Psoas muscle (tissue), 8 donors: ENCODE results near the gene CCDC124. TPM values are rescaled to one million over a fixed set of nuclear protein-coding genes. Genes with fewer than 3 reads are reported as not detected.

ENCODE experiments used
- ATAC-seq, 4 donors: fragments of 200-7000 bp; cut with Tn5 transposase; one replicate each; pipeline ENCODE4 v1.9.1; 2020; ENCODE audit warnings: moderate library complexity in 3 of 4, mild to moderate bottlenecking in 2 of 4
- DNase-seq, 2 donors: peaks; one replicate each; pipeline ENCODE4 v3.0.0-alpha.2; 2020
- H3K27ac ChIP-seq: fragments of 200-600 bp; one replicate; pipeline ENCODE4 v1.8.0; 2022
- H3K27me3 ChIP-seq, 3 donors: fragments of 200-600 bp in 1 of 3; one replicate each; pipeline versions ENCODE4 v1.6.1 to v1.8.0; 2013 to 2022; ENCODE audit warnings: low read length in 2 of 3, mild to moderate bottlenecking in 2 of 3, moderate library complexity in 1 of 3; ENCODE audit not compliant: insufficient read depth in 3 of 3
- H3K36me3 ChIP-seq, 2 donors: fragments of 200-600 bp in 1 of 2; one replicate each; pipeline versions ENCODE4 v1.6.1 to v1.8.0; 2013 to 2022; ENCODE audit warnings: low read depth in 1 of 2, mild to moderate bottlenecking in 1 of 2, moderate library complexity in 1 of 2; ENCODE audit not compliant: insufficient read depth in 1 of 2
- H3K4me1 ChIP-seq: fragments of 200-600 bp; one replicate; pipeline ENCODE4 v1.8.0; 2022
- H3K4me3 ChIP-seq: fragments of 200-600 bp; one replicate; pipeline ENCODE4 v1.8.0; 2022; ENCODE audit warnings: mild to moderate bottlenecking
- H3K9me3 ChIP-seq: fragments of 200-600 bp; one replicate; pipeline ENCODE4 v1.8.0; 2022
- CTCF ChIP-seq: fragments of 200-600 bp; IDR thresholded peaks from one replicate; pipeline ENCODE4 v1.8.0; 2022; ENCODE audit warnings: antibody characterized with exemption
- WGBS, 3 donors: extraction: QIAGEN DNeasy Blood & Tissue Kit; methylation state at CpG; one replicate each; pipeline versions ENCODE4 v1.1.6 to v1.1.7; 2013; 5-methylcytosine and 5-hydroxymethylcytosine counted together
- intact Hi-C, 2 donors: fragments of 100-400 bp; cut with DNase I; formaldehyde crosslinking; loops; one replicate each; pipeline versions ENCODE4 v1.11.0 to v1.14.2; 2022
- polyA plus RNA-seq, 3 donors: library from polyadenylated mRNA; stranded (reverse); fragments of 200-250 nt; gene quantifications; one replicate each; pipeline ENCODE4 v1.2.3, GENCODE V29; 2013
- total RNA-seq, 4 donors: library from RNA; stranded (reverse); fragmentation: NEBNext Ultra II Directional in 2 of 4; extraction: Animal tissue kit (Norgen Biotek cat#: 25700) in 2 of 4; gene quantifications; one replicate each; pipeline versions ENCODE4 v1.2.1 to v1.2.4, GENCODE V29; 2021 to 2023
- donor health status: healthy with polysubstance abuse.
- donor health status: DM: no; HTN: no; CAD: no; lungs with moderate emphysema.
- donor health status: Bipolar disorder and iron deficiency.
- donor health status: healthy.
- donor health status: DM: yes; HTN: yes; CAD: no.
- donor health status: DM: no; HTN: no; CAD: no.
- donor health status: DM: no; HTN: no; CAD: no.
- donor health status: DM: yes; HTN: yes; CAD: no.

Gene CCDC124
- total and polyA plus RNA-seq, 7 donors, result 92.1 to 266 (median 122) TPM

GRCh38 chr19:17972230-17972629, 39.4 kb downstream of the CCDC124 start:
- no peaks in the 10 kb centered on the region for H3K36me3 ChIP-seq
- H3K4me3 ChIP-seq, result no peak overlapping the region
- H3K4me1 ChIP-seq, result no peaks in the 10 kb centered on the region
- H3K27ac ChIP-seq, result no peak overlapping the region
- H3K27me3 ChIP-seq, result peaks cover 0 to 24% (median 7%) of the 10 kb centered on the region in 3 donors
- intact Hi-C loops, result no loop called here
- ATAC-seq, result no peak
- 55 to 75% (median 63%) methylated on average over 1 of the region's 1 CpG for WGBS, 3 donors
- no peak for DNase-seq
- TF ChIP-seq CTCF, result no peak
- H3K9me3 ChIP-seq, result no peaks in the 10 kb centered on the region

GRCh38 chr19:17973759-17974158, 40.9 kb downstream of the CCDC124 start:
- 89 to 95% (median 93%) methylated on average over 20 to 23 of the region's 23 CpGs for WGBS, 3 donors
- TF ChIP-seq CTCF, result no peak
- Histone ChIP-seq H3K4me1 (no peaks in the 10 kb centered on the region), H3K4me3 (no peak overlapping the region), H3K27me3 (peaks cover 0 to 9% (median 2%) of the 10 kb centered on the region in 3 donors), H3K27ac (no peak overlapping the region), H3K9me3 (no peaks in the 10 kb centered on the region), H3K36me3 (no peaks in the 10 kb centered on the region)
- DNase-seq, result no peak
- no peak for ATAC-seq
- intact Hi-C loops, result no loop called here

DNA sequence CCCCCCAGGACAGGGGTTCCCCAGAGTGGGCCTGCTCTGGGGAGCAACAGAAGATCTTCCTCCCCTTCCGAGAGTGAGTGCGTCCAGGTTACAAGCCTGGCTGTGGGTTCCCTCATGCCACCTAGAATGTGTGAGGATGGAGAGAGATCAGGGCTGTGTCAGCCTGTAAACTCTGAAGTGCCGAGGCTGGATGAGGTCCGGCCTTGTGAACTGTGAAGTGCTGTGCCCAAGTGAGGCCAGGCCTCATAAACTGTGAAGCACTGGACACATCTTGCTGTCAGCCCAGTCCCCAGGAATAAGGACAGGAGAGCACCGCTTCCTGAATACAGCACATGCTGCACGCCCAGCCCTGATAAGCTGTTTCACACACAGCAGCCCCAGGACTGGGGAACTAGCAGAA, 41.7 kb downstream of the CCDC124 start:
- WGBS, 3 donors, result 85 to 90% (median 86%) methylated on average over 6 of the region's 6 CpGs
- intact Hi-C loops, result no loop called here
- Histone ChIP-seq H3K4me3 (no peak overlapping the region), H3K4me1 (no peaks in the 10 kb centered on the region), H3K9me3 (no peaks in the 10 kb centered on the region), H3K36me3 (no peaks in the 10 kb centered on the region), H3K27ac (no peak overlapping the region), H3K27me3 (peaks cover 0 to 4% (median 2%) of the 10 kb centered on the region in 3 donors)
- ATAC-seq (no peak), DNase-seq (no peak)
- no peak for TF ChIP-seq CTCF

DNA sequence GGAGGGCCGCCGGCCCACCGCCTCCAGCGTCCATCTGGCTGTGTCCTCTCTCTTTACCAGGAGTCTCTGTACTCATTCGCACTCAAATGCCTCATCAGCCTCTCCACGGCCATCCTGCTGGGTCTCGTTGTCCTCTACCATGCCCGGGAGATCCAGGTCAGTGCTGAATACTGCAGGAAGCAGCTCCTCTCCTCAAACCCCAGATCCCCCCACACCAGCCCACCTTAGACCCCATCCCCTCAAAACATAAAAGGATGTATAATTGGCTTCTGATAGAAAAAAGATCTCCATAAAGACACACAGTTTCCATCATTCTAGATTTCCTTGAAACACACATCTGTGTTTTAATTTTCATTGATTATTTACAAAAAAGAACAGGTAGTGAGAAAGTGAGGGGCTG, 42.2 kb downstream of the CCDC124 start:
- H3K27me3 ChIP-seq, result peaks cover 0 to 2% (median 0%) of the 10 kb centered on the region in 3 donors
- intact Hi-C loops, result no loop called here
- H3K4me1 ChIP-seq, result no peaks in the 10 kb centered on the region
- DNase-seq (no peak), ATAC-seq (no peak)
- no peak for TF ChIP-seq CTCF
- H3K9me3 ChIP-seq, result no peaks in the 10 kb centered on the region
- H3K27ac ChIP-seq, result no peak overlapping the region
- no peaks in the 10 kb centered on the region for H3K36me3 ChIP-seq
- WGBS, 3 donors, result 77 to 83% (median 78%) methylated on average over 8 of the region's 8 CpGs
- no peak overlapping the region for H3K4me3 ChIP-seq

- intact Hi-C loops, result no loop called here
- 76 to 83% (median 78%) methylated on average over 4 of the region's 4 CpGs for WGBS, 3 donors
These were observed 44.2 kb downstream of the CCDC124 start for GRCh38 chr19:17977021-17977420.

More at GRCh38 chr19:17977021-17977420, 44.2 kb downstream of the CCDC124 start:
- Histone ChIP-seq H3K27me3 (peaks cover 0 to 7% (median 2%) of the 10 kb centered on the region in 3 donors), H3K9me3 (no peaks in the 10 kb centered on the region), H3K27ac (no peak overlapping the region), H3K4me1 (no peaks in the 10 kb centered on the region), H3K36me3 (no peaks in the 10 kb centered on the region), H3K4me3 (no peak overlapping the region)
- DNase-seq (no peak), ATAC-seq (no peak)
- no peak for TF ChIP-seq CTCF
